ENCODE measurements around the gene PTMS. TPM values are rescaled to one million over a fixed set of nuclear protein-coding genes. Genes with fewer than 3 reads are reported as not detected.

The PTMS gene
- total RNA-seq, 1 donor from 2014 or later = 266 TPM

GRCh38 chr12:6819106-6820030 is 53.2 kb downstream of the PTMS start:
- no peak overlapping the region for H3K4me3 ChIP-seq (ENCODE audit: low read depth, low read length)
- TF ChIP-seq CTCF (conservative IDR thresholded peaks at IDR 0.05; ENCODE audit: low read depth, low read length) = no peak
- DNase-seq (ENCODE audit: low read depth) = no peak

GRCh38 chr12:6820166-6820565 is 54.0 kb downstream of the PTMS start:
- no peak for DNase-seq (ENCODE audit: low read depth)
- no peak for TF ChIP-seq CTCF (conservative IDR thresholded peaks at IDR 0.05; ENCODE audit: low read depth, low read length)
- no peak overlapping the region for H3K4me3 ChIP-seq (ENCODE audit: low read depth, low read length)

Other genes starting within 250 kb of the PTMS start
- 6,260 and 7,673 TPM in 2 replicates for gene GAPDH, start 231.8 kb upstream of the PTMS start, total RNA-seq
- 7.5 and 11.3 TPM in 2 replicates for gene IFFO1, start 210.3 kb upstream of the PTMS start, total RNA-seq
- 43.2 and 66.0 TPM in 2 replicates for gene NOP2, start 198.1 kb upstream of the PTMS start, total RNA-seq
- gene CHD4, start 159.0 kb upstream of the PTMS start, total RNA-seq = 242 and 346 TPM in 2 replicates
- gene LPAR5, start 130.4 kb upstream of the PTMS start, total RNA-seq = 0.81 and 0.94 TPM in 2 replicates
- 0.58 TPM in 1 of 2 replicates, not detected in the other for gene ACRBP, start 118.9 kb upstream of the PTMS start, total RNA-seq
- 18.4 and 60.0 TPM in 2 replicates for gene ING4, start 103.2 kb upstream of the PTMS start, total RNA-seq
- gene ZNF384, start 77.0 kb upstream of the PTMS start, total RNA-seq = 19.9 and 21.9 TPM in 2 replicates
- gene PIANP, start 65.5 kb upstream of the PTMS start, total RNA-seq = 0.06 TPM in 1 of 2 replicates, not detected in the other
- gene COPS7A, start 42.3 kb upstream of the PTMS start, total RNA-seq = 59.2 and 63.5 TPM in 2 replicates
- gene MLF2, start 13.2 kb upstream of the PTMS start, total RNA-seq = 185 and 294 TPM in 2 replicates
- not detected in 2 replicates for gene LAG3, start 6.2 kb downstream of the PTMS start, total RNA-seq
- 0.07 and 0.75 TPM in 2 replicates for gene CD4, start 23.2 kb downstream of the PTMS start, total RNA-seq
- gene GPR162, start 55.5 kb downstream of the PTMS start, total RNA-seq = 1.0 and 1.2 TPM in 2 replicates
- gene P3H3, start 62.0 kb downstream of the PTMS start, total RNA-seq = 19.1 and 30.4 TPM in 2 replicates
- 0.29 and 4.2 TPM in 2 replicates for gene GNB3, start 74.6 kb downstream of the PTMS start, total RNA-seq
- gene CDCA3, start 84.9 kb downstream of the PTMS start, total RNA-seq = 85.0 and 97.4 TPM in 2 replicates
- gene USP5, start 85.8 kb downstream of the PTMS start, total RNA-seq = 60.5 and 83.8 TPM in 2 replicates
- gene TPI1, start 101.2 kb downstream of the PTMS start, total RNA-seq = 1,445 and 2,208 TPM in 2 replicates
- 9.5 and 17.2 TPM in 2 replicates for gene SPSB2, start 106.9 kb downstream of the PTMS start, total RNA-seq
- gene LRRC23, start 138.5 kb downstream of the PTMS start, total RNA-seq = 3.8 and 14.5 TPM in 2 replicates
- gene ENO2, start 148.2 kb downstream of the PTMS start, total RNA-seq = 47.4 and 97.0 TPM in 2 replicates
- 17.9 and 19.0 TPM in 2 replicates for gene ATN1, start 161.6 kb downstream of the PTMS start, total RNA-seq
- not detected in 2 replicates for gene RNU7-1, start 177.5 kb downstream of the PTMS start, total RNA-seq
- 163 and 174 TPM in 2 replicates for gene C12orf57, start 177.7 kb downstream of the PTMS start, total RNA-seq
- 21.8 and 37.5 TPM in 2 replicates for gene PTPN6, start 185.0 kb downstream of the PTMS start, total RNA-seq
- gene PHB2, start 204.3 kb downstream of the PTMS start, total RNA-seq = 287 and 559 TPM in 2 replicates
- gene EMG1, start 204.6 kb downstream of the PTMS start, total RNA-seq = 81.5 and 138 TPM in 2 replicates